Transverse colon (tissue), 3 donors: ENCODE measurements around the gene AMACR.

ENCODE experiments used
- CTCF ChIP-seq, 5 experiments: fragments of 200-600 bp in 3 of 5; fragments of 450-650 bp in 2 of 5; sonication (generic) in 3 of 5; IDR thresholded peaks; 1 replicate in 2 of 5; 2 replicates in 3 of 5; pipeline ENCODE4 v1.5.1; 2016 to 2017; ENCODE audit warnings: antibody characterized with exemption in 5 of 5, inconsistent platforms in 3 of 5, mild to moderate bottlenecking in 2 of 5, moderate library complexity in 1 of 5
- EP300 ChIP-seq: sonication (generic); formaldehyde crosslinking; IDR thresholded peaks from one replicate; pipeline ENCODE4 v1.6.1; 2017; ENCODE audit warnings: antibody characterized with exemption, low read depth
- POLR2A ChIP-seq: fragments of 450-650 bp; IDR thresholded peaks from one replicate; pipeline ENCODE4 v1.6.1; 2016; ENCODE audit warnings: antibody characterized with exemption, mild to moderate bottlenecking, moderate library complexity

DNA sequence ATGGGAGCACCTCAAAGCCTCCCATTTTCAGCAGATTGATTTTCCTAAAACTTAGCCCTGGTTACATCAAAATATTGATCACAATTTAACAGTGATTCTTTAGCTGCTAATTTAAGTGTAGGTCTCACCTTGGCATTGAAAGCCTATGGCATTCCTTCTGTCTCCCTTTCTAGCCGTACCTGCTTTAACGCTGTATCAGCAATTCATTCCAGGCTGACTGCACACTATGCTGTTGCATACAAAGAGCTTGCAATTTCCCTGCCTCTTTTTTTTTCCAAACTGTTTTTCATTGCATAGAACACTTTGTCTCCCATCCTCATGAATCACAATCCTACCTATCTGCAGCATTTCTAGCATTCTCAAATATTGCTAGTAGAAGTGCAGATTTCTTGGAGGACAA lies 8.9 kb upstream of the AMACR start:
- no peak for TF ChIP-seq CTCF (IDR thresholded peaks at IDR 0.05)
- TF ChIP-seq POLR2A = no peak
- no peak for TF ChIP-seq EP300
